OCI-LY1 (cell line): Measurements from ENCODE around the gene CFAP77.

Experiments
- H2AFZ ChIP-seq: fragments of 200-600 bp; sonication (generic), shearing (Covaris generic); 2 replicates; pipeline ENCODE4 v1.6.0; 2014; ENCODE audit warnings: antibody characterized with exemption, mild to moderate bottlenecking, low read length
- H3F3A ChIP-seq: fragments of 200-600 bp; sonication (generic), shearing (Covaris generic); 2 replicates; pipeline ENCODE4 v1.6.0; 2014; ENCODE audit warnings: mild to moderate bottlenecking, antibody characterized with exemption, low read length, moderate library complexity; ENCODE audit not compliant: insufficient read depth
- H3K27ac ChIP-seq: fragments of 200-600 bp; sonication (generic); 2 replicates; pipeline ENCODE4 v1.5.1; 2014; ENCODE audit warnings: low read length, mixed run types, mild to moderate bottlenecking, low read depth; ENCODE audit not compliant: poor library complexity, severe bottlenecking
- H3K27me3 ChIP-seq: fragments of 200-600 bp; sonication (generic); 2 replicates; pipeline ENCODE4 v1.6.0; 2014; ENCODE audit warnings: antibody characterized with exemption, mild to moderate bottlenecking, low read length, moderate library complexity; ENCODE audit not compliant: insufficient read depth
- H3K36me3 ChIP-seq: fragments of 200-600 bp; sonication (generic); 2 replicates; pipeline ENCODE4 v1.6.1; 2014; ENCODE audit warnings: mild to moderate bottlenecking, antibody characterized with exemption, low read length, moderate library complexity, mixed read lengths; ENCODE audit not compliant: insufficient read depth
- H3K4me1 ChIP-seq: fragments of 200-600 bp; sonication (generic); 2 replicates; pipeline ENCODE4 v1.5.1; 2014; ENCODE audit warnings: mild to moderate bottlenecking, low read length, moderate library complexity; ENCODE audit not compliant: insufficient read depth, severe bottlenecking
- H3K4me2 ChIP-seq: fragments of 200-600 bp; sonication (generic), shearing (Covaris generic); 2 replicates; pipeline ENCODE4 v1.6.1; 2014; ENCODE audit warnings: low read length
- H3K4me3 ChIP-seq: fragments of 200-600 bp; sonication (generic); 2 replicates; pipeline ENCODE4 v1.5.1; 2014; ENCODE audit warnings: low read length, low read depth, mild to moderate bottlenecking, mixed read lengths; ENCODE audit not compliant: poor library complexity, severe bottlenecking
- H3K79me2 ChIP-seq: fragments of 200-600 bp; shearing (Covaris generic); 2 replicates; pipeline ENCODE4 v1.6.1; 2016; ENCODE audit warnings: mixed run types, low read length, mixed read lengths; ENCODE audit not compliant: insufficient read depth
- H3K9ac ChIP-seq: fragments of 200-600 bp; sonication (generic), shearing (Covaris generic); 2 replicates; pipeline ENCODE4 v1.6.1; 2014; ENCODE audit warnings: mild to moderate bottlenecking, low read length, mixed read lengths
- H3K9me2 ChIP-seq: fragments of 200-600 bp; sonication (generic), shearing (Covaris generic); 2 replicates; pipeline ENCODE4 v1.6.1; 2014; ENCODE audit warnings: low read depth, mild to moderate bottlenecking, low read length, mixed read lengths
- H3K9me3 ChIP-seq: fragments of 200-600 bp; shearing (Covaris generic); 2 replicates; pipeline ENCODE4 v1.6.1; 2014; ENCODE audit warnings: low read length, mixed read lengths
- H4K20me1 ChIP-seq: fragments of 200-600 bp; sonication (generic), shearing (Covaris generic); 2 replicates; pipeline ENCODE4 v1.6.0; 2016; ENCODE audit warnings: mild to moderate bottlenecking, low read length; ENCODE audit not compliant: insufficient read depth
- CTCF ChIP-seq: fragments of 200-600 bp; sonication (generic), shearing (Covaris generic); IDR thresholded peaks from 2 replicates; pipeline ENCODE4 v1.5.1; 2017; ENCODE audit warnings: mild to moderate bottlenecking, antibody characterized with exemption, low read length, moderate library complexity, mixed read lengths
- EZH2 ChIP-seq: fragments of 200-600 bp; sonication (generic), shearing (Covaris generic); IDR thresholded peaks from 2 replicates; pipeline ENCODE4 v1.8.0; 2017; ENCODE audit warnings: borderline replicate concordance, mixed run types, mild to moderate bottlenecking, antibody characterized with exemption, low read length, moderate library complexity, mixed read lengths

Gene CFAP77

DNA sequence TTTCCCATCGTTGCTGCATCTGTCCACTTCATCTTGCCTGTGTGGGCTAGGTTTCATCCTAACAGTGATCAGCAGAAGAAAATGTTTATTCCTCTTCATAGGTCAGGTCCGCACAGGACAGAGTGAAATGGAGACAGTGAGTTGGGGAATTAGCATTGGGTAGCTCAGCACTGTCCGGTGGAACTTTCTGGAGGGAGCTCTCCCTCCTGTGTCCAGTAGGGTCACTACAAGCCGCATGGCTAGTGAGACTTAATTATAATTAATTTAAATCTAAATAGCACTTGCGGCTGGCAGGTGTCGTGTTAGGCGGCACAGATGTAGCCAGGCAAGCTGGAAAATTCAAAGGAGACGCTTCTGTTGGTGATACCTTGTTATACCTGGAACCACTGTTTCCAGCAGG is 48.4 kb downstream of the CFAP77 start:
- Histone ChIP-seq H3K9me2 (no peaks in the 10 kb centered on the region), H3K4me2 (no peak overlapping the region), H3F3A (no peaks in the 10 kb centered on the region), H3K9me3 (no peaks in the 10 kb centered on the region), H2AFZ (no peak overlapping the region), H3K4me3 (no peak overlapping the region), H3K27me3 (0 out of 2 replicates have a peak, but pooled peaks cover 3% of the 10 kb centered on the region), H3K79me2 (no peaks in the 10 kb centered on the region), H3K36me3 (no peaks in the 10 kb centered on the region), H4K20me1 (no peaks in the 10 kb centered on the region), H3K27ac (no peak overlapping the region), H3K9ac (no peak overlapping the region), H3K4me1 (no peaks in the 10 kb centered on the region)
- TF ChIP-seq CTCF = no peak
- TF ChIP-seq EZH2 = no peak

- Histone ChIP-seq H3K4me3 (no peak overlapping the region), H3K9me2 (no peaks in the 10 kb centered on the region), H3K36me3 (no peaks in the 10 kb centered on the region), H3K79me2 (no peaks in the 10 kb centered on the region), H3K4me1 (no peaks in the 10 kb centered on the region), H3F3A (no peaks in the 10 kb centered on the region), H3K9me3 (no peaks in the 10 kb centered on the region), H2AFZ (no peak overlapping the region), H3K4me2 (no peak overlapping the region), H3K27me3 (0 out of 2 replicates have a peak, but pooled peaks cover under 1% of the 10 kb centered on the region), H4K20me1 (no peaks in the 10 kb centered on the region), H3K9ac (no peak overlapping the region), H3K27ac (no peak overlapping the region)
- TF ChIP-seq CTCF = no peak
Observed at GRCh38 chr9:132459661-132460060, 49.6 kb downstream of the CFAP77 start.

- no peaks in the 10 kb centered on the region for H4K20me1 ChIP-seq
- H3K9me2 ChIP-seq = no peaks in the 10 kb centered on the region
- H3K27me3 ChIP-seq = no peaks in the 10 kb centered on the region
Observed at GRCh38 chr9:132460240-132460639, 50.2 kb downstream of the CFAP77 start.

More at GRCh38 chr9:132460240-132460639, 50.2 kb downstream of the CFAP77 start:
- no peaks in the 10 kb centered on the region for H3K79me2 ChIP-seq
- H3K4me2 ChIP-seq = no peak overlapping the region
- H3K4me1 ChIP-seq = no peaks in the 10 kb centered on the region
- no peak for TF ChIP-seq EZH2
- no peak for TF ChIP-seq CTCF
- H3K4me3 ChIP-seq = no peak overlapping the region
- no peaks in the 10 kb centered on the region for H3F3A ChIP-seq
- H3K9me3 ChIP-seq = no peaks in the 10 kb centered on the region
- H2AFZ ChIP-seq = no peak overlapping the region
- H3K9ac ChIP-seq = no peak overlapping the region
- H3K27ac ChIP-seq = no peak overlapping the region
- no peaks in the 10 kb centered on the region for H3K36me3 ChIP-seq
